H1 (cell line): ENCODE results near the gene IFT27. TPM values are rescaled to one million over a fixed set of nuclear protein-coding genes. Genes with fewer than 3 reads are reported as not detected.

Experiments
- CTCF ChIA-PET: fragments of 300-600 bp; sonication (Branson Sonifier 250); formaldehyde crosslinking; loops from one replicate; lab custom pipeline; 2021; ENCODE audit not compliant: partially characterized antibody; lab: Charles Lee
- POLR2A ChIA-PET: fragments of 300-600 bp; sonication (Branson Sonifier 250); formaldehyde crosslinking; loops from one replicate; lab custom pipeline; 2021; ENCODE audit warnings: inconsistent platforms; ENCODE audit not compliant: partially characterized antibody; lab: Charles Lee
- DNase-seq, 2 experiments: peaks; one replicate each; pipeline versions ENCODE4 v3.0.0 to v3.0.0-alpha.2; 2010 to 2022; ENCODE audit warnings: low spot score in 2 of 2, low read depth in 1 of 2, mixed read lengths in 1 of 2
- FAIRE-seq: peaks from 2 replicates; lab custom pipeline; 2011; peaks lifted over from hg19 to GRCh38; lab: Jason Lieb, UNC
- H2AFZ ChIP-seq: 2 replicates; pipeline ENCODE4 v1.8.1; 2012; ENCODE audit warnings: low read length, inconsistent platforms
- H2AK5ac ChIP-seq: 2 replicates; pipeline ENCODE4 v1.6.1; 2013; ENCODE audit warnings: low read depth, low read length
- H2BK120ac ChIP-seq: replicated peaks from 2 replicates; pipeline ENCODE3; 2013; ENCODE audit warnings: low read depth, low read length, inconsistent platforms
- H2BK12ac ChIP-seq: 2 replicates; pipeline ENCODE4 v1.6.1; 2013; ENCODE audit warnings: low read depth, low read length
- H2BK15ac ChIP-seq: 2 replicates; pipeline ENCODE4 v1.6.1; 2013; ENCODE audit warnings: low read length
- H2BK20ac ChIP-seq: 2 replicates; pipeline ENCODE4 v1.6.1; 2013; ENCODE audit warnings: low read length
- H2BK5ac ChIP-seq: 2 replicates; pipeline ENCODE4 v1.6.1; 2013; ENCODE audit warnings: low read depth, low read length
- H3K14ac ChIP-seq: 2 replicates; pipeline ENCODE4 v1.6.1; 2013; ENCODE audit warnings: inconsistent platforms; ENCODE audit not compliant: insufficient read length
- H3K18ac ChIP-seq: 2 replicates; pipeline ENCODE4 v1.6.1; 2013; ENCODE audit warnings: low read length; ENCODE audit errors: extremely low read depth
- H3K23ac ChIP-seq: 2 replicates; pipeline ENCODE4 v1.6.1; 2013; ENCODE audit warnings: inconsistent platforms; ENCODE audit not compliant: insufficient read length
- H3K23me2 ChIP-seq: 2 replicates; pipeline ENCODE4 v1.6.1; 2013; ENCODE audit warnings: low read depth, low read length
- H3K27ac ChIP-seq: 2 replicates; pipeline ENCODE4 v1.6.1; 2011; ENCODE audit warnings: low read depth, low read length, inconsistent platforms
- H3K27me3 ChIP-seq, 4 experiments: replicated peaks in 1 of 4; 1 replicate in 1 of 4; 2 replicates in 3 of 4; pipeline versions ENCODE4 v1.6.1 to v1.8.1; 2011 to 2013; ENCODE audit warnings: low read length in 3 of 4, mild to moderate bottlenecking in 3 of 4, inconsistent platforms in 2 of 4, mixed read lengths in 2 of 4, moderate library complexity in 1 of 4; ENCODE audit not compliant: control insufficient read depth in 3 of 4, insufficient read depth in 3 of 4; ENCODE audit errors: extremely low read depth in 1 of 4
- H3K36me3 ChIP-seq, 4 experiments: 2 replicates each; pipeline versions ENCODE4 v1.6.1 to v1.8.1; 2011 to 2013; ENCODE audit warnings: mild to moderate bottlenecking in 4 of 4, low read length in 3 of 4, moderate library complexity in 2 of 4, control low read depth in 1 of 4, inconsistent platforms in 1 of 4; ENCODE audit not compliant: insufficient read depth in 4 of 4, control insufficient read depth in 2 of 4
- H3K4ac ChIP-seq: replicated peaks from 2 replicates; pipeline ENCODE3; 2013; ENCODE audit warnings: low read length, low read depth, mixed read lengths, inconsistent platforms; ENCODE audit not compliant: insufficient read length
- H3K4me1 ChIP-seq, 4 experiments: replicated peaks in 1 of 4; 1 replicate in 1 of 4; 2 replicates in 3 of 4; pipeline versions ENCODE4 v1.6.1 to v1.8.1; 2011 to 2013; ENCODE audit warnings: low read length in 3 of 4, inconsistent platforms in 2 of 4, mixed read lengths in 1 of 4; ENCODE audit not compliant: insufficient read depth in 4 of 4, control insufficient read depth in 3 of 4
- H3K4me2 ChIP-seq, 2 experiments: 2 replicates each; pipeline versions ENCODE4 v1.6.1 to v1.8.1; 2011 to 2013; ENCODE audit warnings: low read depth in 2 of 2, low read length in 2 of 2, control low read depth in 1 of 2, inconsistent platforms in 1 of 2, mild to moderate bottlenecking in 1 of 2; ENCODE audit not compliant: insufficient read depth in 1 of 2
- H3K4me3 ChIP-seq, 4 experiments: fragments of 200-600, 300-600 bp in 1 of 4; sonication (generic), shearing (Covaris generic), sonication (Bioruptor Twin) in 1 of 4; 2 replicates each; pipeline versions ENCODE4 v1.5.1 to v1.8.1; 2011 to 2016; ENCODE audit warnings: low read length in 4 of 4, low read depth in 3 of 4, control low read depth in 2 of 4, inconsistent platforms in 2 of 4, mild to moderate bottlenecking in 2 of 4, mixed read lengths in 1 of 4, moderate library complexity in 1 of 4; ENCODE audit not compliant: insufficient read depth in 2 of 4; ENCODE audit errors: extremely low read depth in 1 of 4
- H3K56ac ChIP-seq: replicated peaks from 2 replicates; pipeline ENCODE3; 2013; ENCODE audit warnings: low read depth, mild to moderate bottlenecking, mixed read lengths, low read length, inconsistent platforms; ENCODE audit not compliant: insufficient read length
- H3K79me1 ChIP-seq: 2 replicates; pipeline ENCODE4 v1.6.1; 2013; ENCODE audit warnings: low read depth, low read length, control low read depth
- H3K79me2 ChIP-seq, 2 experiments: 2 replicates each; pipeline versions ENCODE4 v1.6.1 to v1.8.1; 2012 to 2013; ENCODE audit warnings: low read length in 2 of 2, mild to moderate bottlenecking in 2 of 2, inconsistent platforms in 1 of 2; ENCODE audit not compliant: insufficient read depth in 2 of 2, control insufficient read depth in 1 of 2
- H3K9ac ChIP-seq, 4 experiments: replicated peaks in 1 of 4; 1 replicate in 1 of 4; 2 replicates in 3 of 4; pipeline versions ENCODE4 v1.6.1 to v1.8.1; 2011 to 2013; ENCODE audit warnings: low read depth in 3 of 4, low read length in 3 of 4, control low read depth in 2 of 4, mild to moderate bottlenecking in 2 of 4, moderate library complexity in 2 of 4, inconsistent platforms in 1 of 4; ENCODE audit errors: extremely low read depth in 1 of 4
- H3K9me3 ChIP-seq, 2 experiments: 2 replicates each; pipeline versions ENCODE4 v1.6.1 to v1.8.1; 2012 to 2013; ENCODE audit warnings: mild to moderate bottlenecking in 2 of 2, moderate library complexity in 2 of 2, control low read depth in 1 of 2, inconsistent platforms in 1 of 2, low read depth in 1 of 2, low read length in 1 of 2, mixed read lengths in 1 of 2; ENCODE audit not compliant: insufficient read depth in 2 of 2
- H4K20me1 ChIP-seq, 2 experiments: replicated peaks in 1 of 2; 2 replicates each; pipeline versions ENCODE3 to v1.8.1; 2011 to 2013; ENCODE audit warnings: inconsistent platforms in 2 of 2, low read length in 2 of 2, mild to moderate bottlenecking in 1 of 2; ENCODE audit not compliant: insufficient read depth in 2 of 2, control insufficient read depth in 1 of 2
- H4K5ac ChIP-seq: 2 replicates; pipeline ENCODE4 v1.6.1; 2013; ENCODE audit warnings: low read length, low read depth, mixed read lengths, inconsistent platforms; ENCODE audit not compliant: insufficient read length
- H4K8ac ChIP-seq: 2 replicates; pipeline ENCODE4 v1.8.0; 2013; ENCODE audit warnings: mild to moderate bottlenecking, moderate library complexity, low read length, inconsistent platforms; ENCODE audit not compliant: insufficient read depth; ENCODE audit errors: extremely low read depth
- H4K91ac ChIP-seq: replicated peaks from 2 replicates; pipeline ENCODE3; 2013; ENCODE audit warnings: low read length, mixed read lengths, inconsistent platforms; ENCODE audit not compliant: insufficient read length
- GABPA ChIP-seq: IDR thresholded peaks from 2 replicates; pipeline ENCODE4 v1.6.1; 2011; ENCODE audit warnings: mild to moderate bottlenecking, low read length, moderate library complexity, borderline replicate concordance; ENCODE audit not compliant: insufficient read depth
- HDAC6 ChIP-seq: IDR thresholded peaks from one replicate; pipeline ENCODE4 v1.7.1; 2012; ENCODE audit warnings: low read depth, mild to moderate bottlenecking, inconsistent platforms, low read length, moderate library complexity
- JUN ChIP-seq: IDR thresholded peaks from 2 replicates; pipeline ENCODE4 v1.6.1; 2011; ENCODE audit warnings: low read depth, mild to moderate bottlenecking, improper control_type of control experiment, low read length
- NANOG ChIP-seq: IDR thresholded peaks from 2 replicates; pipeline ENCODE4 v1.6.1; 2011; ENCODE audit warnings: low read length, low read depth, mild to moderate bottlenecking, inconsistent platforms; ENCODE audit not compliant: insufficient read depth, poor library complexity, severe bottlenecking
- RXRA ChIP-seq: IDR thresholded peaks from 2 replicates; pipeline ENCODE4 v1.6.1; 2011; ENCODE audit warnings: low read depth, mild to moderate bottlenecking, low read length, moderate library complexity; ENCODE audit not compliant: insufficient read depth
- SIX5 ChIP-seq: IDR thresholded peaks from 2 replicates; pipeline ENCODE4 v1.6.1; 2011; ENCODE audit warnings: mild to moderate bottlenecking, low read depth, low read length
- SP4 ChIP-seq: IDR thresholded peaks from 2 replicates; pipeline ENCODE4 v1.6.1; 2012; ENCODE audit warnings: low read length, inconsistent platforms
- TCF12 ChIP-seq: IDR thresholded peaks from 2 replicates; pipeline ENCODE4 v1.6.1; 2011; ENCODE audit warnings: low read depth, mild to moderate bottlenecking, low read length
- ZNF274 ChIP-seq: IDR thresholded peaks from 2 replicates; pipeline ENCODE4 v1.7.0; 2012; ENCODE audit warnings: low read length, borderline replicate concordance; ENCODE audit errors: extremely low read depth
- WGBS, 2 experiments: shearing (Covaris generic) in 1 of 2; methylation state at CpG; one replicate each; pipeline versions ENCODE4 v1.1.6 to v1.1.7; 2013 to 2015; ENCODE audit warnings: low lambda C conversion rate in 2 of 2, mixed read lengths in 2 of 2, inconsistent platforms in 1 of 2, low coverage in 1 of 2, missing lambda C conversion rate in 1 of 2; ENCODE audit not compliant: insufficient replicate concordance in 2 of 2, insufficient coverage in 1 of 2, insufficient read length in 1 of 2; ENCODE audit errors: extremely low coverage in 1 of 2, missing lambda C conversion rate in 1 of 2; 5-methylcytosine and 5-hydroxymethylcytosine counted together
- polyA plus RNA-seq, 7 experiments: library from polyadenylated mRNA; depleted of rRNA in 3 of 7; stranded (reverse) in 5 of 7; unstranded in 2 of 7; fragments of >200 nt in 5 of 7; fragments of 200-250 nt in 2 of 7; gene quantifications; 1 replicate in 5 of 7; 2 replicates in 1 of 7; 4 replicates in 1 of 7; pipeline versions ENCODE4 v1.2.1 to v1.2.3, GENCODE V29; 2011 to 2013; ENCODE audit warnings: missing spikeins in 2 of 7, mixed read lengths in 2 of 7
- total RNA-seq: library from RNA; stranded (reverse); fragmentation: NEBNext Ultra II Directional; extraction: Animal tissue kit (Norgen Biotek cat#: 25700); gene quantifications from 2 replicates; pipeline ENCODE4 v1.2.1, GENCODE V29; 2021

IFT27 gene
- total and polyA plus RNA-seq, 2 of the 8 experiments (the other 6 are each of a cell fraction or from before 2014, with no cell fraction given), result 36.4 to 46.2 TPM

DNA sequence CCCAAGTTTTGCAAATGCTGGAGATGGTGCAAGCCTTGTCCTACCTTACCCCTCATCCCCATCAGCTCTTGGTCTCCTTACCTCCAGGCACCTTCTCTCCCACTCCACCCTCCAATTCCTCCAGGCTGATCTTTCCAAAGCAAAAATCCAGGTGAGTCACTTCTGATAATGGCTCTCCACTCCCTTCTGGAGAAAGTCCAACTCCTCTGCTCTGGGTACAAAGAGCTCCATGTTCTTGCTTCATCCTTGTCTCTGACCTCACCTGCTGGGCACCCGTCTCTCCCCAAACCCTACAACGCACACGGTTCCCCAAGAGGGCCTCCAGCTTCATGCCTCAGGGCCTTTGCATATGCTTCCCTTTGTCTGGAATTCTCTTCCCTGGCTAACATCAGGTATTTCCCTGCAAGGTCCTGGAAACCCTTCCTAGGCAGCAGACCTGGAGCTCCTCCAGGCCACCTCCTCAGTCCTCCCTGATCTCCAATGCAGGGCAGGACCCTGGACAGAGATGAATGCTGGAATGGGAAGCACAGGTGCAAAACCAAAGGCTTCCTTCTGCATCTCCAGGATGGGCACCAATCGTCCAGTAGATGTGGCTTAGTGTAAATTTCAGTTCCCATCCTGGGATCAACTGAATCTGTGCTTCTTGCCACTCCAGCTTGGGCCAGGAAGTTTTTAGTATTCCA, 22.7 kb downstream of the IFT27 start:
- Histone ChIP-seq H2BK120ac (no peak overlapping the region), H3K4me3 (no peak overlapping the region), H3K23me2 (no peaks in the 10 kb centered on the region), H3K9ac (no peak overlapping the region), H3K36me3 (no peaks in the 10 kb centered on the region), H3K27ac (no peak overlapping the region), H3K9me3 (no peaks in the 10 kb centered on the region), H3K23ac (no peak overlapping the region), H3K79me1 (no peaks in the 10 kb centered on the region), H3K4ac (no peak overlapping the region), H4K5ac (no peak overlapping the region), H3K79me2 (no peaks in the 10 kb centered on the region), H4K91ac (no peak overlapping the region), H4K20me1 (peaks cover 0 to 2% of the 10 kb centered on the region in 2 experiments), H4K8ac (no peak overlapping the region), H3K4me2 (no peak overlapping the region), H2BK12ac (no peak overlapping the region), H3K18ac (no peak overlapping the region), H3K56ac (no peak overlapping the region), H2AK5ac (no peak overlapping the region), H2BK15ac (no peak overlapping the region), H2BK5ac (no peak overlapping the region), H2AFZ (no peak overlapping the region), H3K27me3 (peaks cover 0 to 3% (median 0%) of the 10 kb centered on the region in 4 experiments; a peak in 2 of 7 replicates), H2BK20ac (no peak overlapping the region), H3K4me1 (peaks cover 0 to 7% (median 0%) of the 10 kb centered on the region in 4 experiments; a peak in 2 of 7 replicates), H3K14ac (no peak overlapping the region)
- DNase-seq (no peak), FAIRE-seq (no peak)
- CTCF ChIA-PET, result interaction anchor here (0.8 to 2.0 kb wide), 6 partner anchors 9 to 507 kb away, joined by 3 to 10 read pairs (median 3); no protein-coding TSS in a partner anchor
- POLR2A ChIA-PET, result interaction anchor here (0.5 kb wide), 1 partner anchor 225 kb away, joined by 4 read pairs; no protein-coding TSS in a partner anchor
- 65% methylated on average over 4 of the region's 4 CpGs; no CpG with 5 or more reads in 1 of the 2 experiments for WGBS, 2 experiments
- TF ChIP-seq GABPA (no peak), TCF12 (no peak), SIX5 (no peak), HDAC6 (no peak), JUN (no peak), SP4 (no peak), RXRA (no peak), ZNF274 (no peak), NANOG (no peak)
